ENCODE results near the gene TCF3.
"Not testable (repeated sequence)": the region's sequence is repeated elsewhere in the genome, so short reads cannot be mapped to it uniquely, and the experiment has no call there.

TCF3 gene

DNA sequence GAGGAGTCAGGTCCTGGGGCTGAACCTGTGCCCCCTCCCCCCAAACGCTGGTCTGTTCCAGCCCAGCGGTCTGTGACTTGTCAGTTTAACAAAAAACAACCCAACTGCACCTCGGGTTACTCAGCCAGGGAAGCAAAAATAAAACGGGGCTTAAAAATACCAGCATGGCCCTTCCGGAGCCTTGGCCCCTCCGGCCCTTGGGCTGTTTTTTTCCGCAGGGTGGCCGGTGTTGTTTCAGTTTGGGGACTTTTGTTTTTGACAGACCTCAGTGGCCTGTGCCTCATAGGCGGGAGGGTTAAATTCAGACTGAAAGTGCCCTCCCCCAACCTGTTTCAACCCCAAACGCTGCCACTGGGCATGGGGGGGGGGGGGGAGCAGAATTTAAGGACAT, 4.0 kb downstream of the TCF3 start:
- Histone ChIP-seq H3K36me3 (ENCODE audit: control insufficient read depth, low read depth, low read length) (peaks cover 59% of the 10 kb centered on the region), H3K4me3 (ENCODE audit: low read length) (no peak overlapping the region), H3K9ac (ENCODE audit: low read length) (no peak overlapping the region), H3K9me3 (ENCODE audit: control insufficient read depth, low read depth, low read length) (no peaks in the 10 kb centered on the region), H3K27me3 (ENCODE audit: control insufficient read depth, insufficient read depth, low read length) (no peaks in the 10 kb centered on the region), H3K27ac (ENCODE audit: low read length) (no peak overlapping the region), H3K4me1 (ENCODE audit: control insufficient read depth, low read depth, low read length) (peaks cover 4% of the 10 kb centered on the region)

DNA sequence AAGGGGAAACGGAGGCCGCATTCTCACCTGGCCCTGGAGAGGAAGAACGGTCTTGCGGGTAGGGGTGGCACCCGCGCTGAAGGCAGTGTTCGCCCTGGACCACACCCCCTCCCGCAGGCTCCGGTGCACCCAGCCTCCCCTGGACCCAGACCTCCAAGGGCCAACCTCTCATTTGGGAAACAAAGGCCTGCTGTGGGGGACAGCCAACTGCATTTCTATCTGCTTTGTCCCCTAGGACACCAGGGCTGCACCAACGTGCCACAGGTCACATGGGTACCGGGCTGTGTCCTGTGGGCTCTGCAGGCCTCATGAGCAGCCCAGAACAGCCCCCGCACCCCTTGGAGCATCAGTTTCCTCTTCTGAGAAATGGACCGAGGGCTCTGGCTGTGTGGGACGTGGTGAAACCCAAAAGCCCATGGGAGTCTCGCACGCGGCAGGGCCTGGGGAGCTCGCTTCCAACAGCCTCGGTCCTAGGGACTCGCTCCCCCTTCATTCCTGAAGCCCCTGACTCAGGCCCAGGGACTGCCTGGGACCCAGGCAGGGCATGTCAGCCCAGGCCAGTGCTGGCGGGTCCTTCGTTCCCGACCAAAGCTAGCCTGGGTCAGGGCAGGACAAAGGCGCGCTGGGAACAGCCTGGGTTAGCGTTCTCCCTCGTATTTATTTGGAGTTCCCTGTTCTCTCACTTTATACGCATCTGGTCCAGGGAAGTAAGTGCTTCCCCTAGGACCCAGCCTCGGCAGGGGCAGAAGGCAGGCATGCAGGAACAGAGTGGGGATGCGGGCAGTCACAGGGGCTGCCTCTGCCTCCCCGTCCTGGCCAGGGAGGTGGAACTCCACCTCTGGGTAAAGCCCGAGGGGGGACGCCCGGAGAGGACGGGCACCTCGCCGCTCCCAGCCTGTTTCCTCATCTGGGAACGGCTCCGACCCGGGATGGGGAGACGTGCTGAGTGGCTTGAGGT, 4.6 kb downstream of the TCF3 start:
- H3K4me3 ChIP-seq (ENCODE audit: low read length), result no peak overlapping the region
- peaks cover 4% of the 10 kb centered on the region for H3K4me1 ChIP-seq (ENCODE audit: control insufficient read depth, low read depth, low read length)
- peaks cover 61% of the 10 kb centered on the region for H3K36me3 ChIP-seq (ENCODE audit: control insufficient read depth, low read depth, low read length)
- H3K27me3 ChIP-seq (ENCODE audit: control insufficient read depth, insufficient read depth, low read length), result no peaks in the 10 kb centered on the region
- no peaks in the 10 kb centered on the region for H3K9me3 ChIP-seq (ENCODE audit: control insufficient read depth, low read depth, low read length)
- H3K27ac ChIP-seq (ENCODE audit: low read length), result no peak overlapping the region
- H3K9ac ChIP-seq (ENCODE audit: low read length), result no peak overlapping the region

- H3K4me3 ChIP-seq (ENCODE audit: low read length), result no peak overlapping the region
- no peak overlapping the region for H3K9ac ChIP-seq (ENCODE audit: low read length)
These were observed 5.6 kb downstream of the TCF3 start for GRCh38 chr19:1646659-1647453.

GRCh38 chr19:1646149-1646548, 6.3 kb downstream of the TCF3 start:
- H3K4me3 ChIP-seq (ENCODE audit: low read length), result no peak overlapping the region
- H3K36me3 ChIP-seq (ENCODE audit: control insufficient read depth, low read depth, low read length), result peaks cover 78% of the 10 kb centered on the region
- H3K27ac ChIP-seq (ENCODE audit: low read length), result no peak overlapping the region
- H3K4me1 ChIP-seq (ENCODE audit: control insufficient read depth, low read depth, low read length), result peaks cover 4% of the 10 kb centered on the region
- no peaks in the 10 kb centered on the region for H3K9me3 ChIP-seq (ENCODE audit: control insufficient read depth, low read depth, low read length)
- H3K9ac ChIP-seq (ENCODE audit: low read length), result no peak overlapping the region
- H3K27me3 ChIP-seq (ENCODE audit: control insufficient read depth, insufficient read depth, low read length), result no peaks in the 10 kb centered on the region

More at GRCh38 chr19:1646659-1647453, 5.6 kb downstream of the TCF3 start:
- H3K36me3 ChIP-seq (ENCODE audit: control insufficient read depth, low read depth, low read length), result peaks cover 70% of the 10 kb centered on the region
- H3K9me3 ChIP-seq (ENCODE audit: control insufficient read depth, low read depth, low read length), result no peaks in the 10 kb centered on the region
- peaks cover 4% of the 10 kb centered on the region for H3K4me1 ChIP-seq (ENCODE audit: control insufficient read depth, low read depth, low read length)
- no peaks in the 10 kb centered on the region for H3K27me3 ChIP-seq (ENCODE audit: control insufficient read depth, insufficient read depth, low read length)
- no peak overlapping the region for H3K27ac ChIP-seq (ENCODE audit: low read length)

GRCh38 chr19:1645299-1645698, 7.1 kb downstream of the TCF3 start:
- Histone ChIP-seq H3K4me1 (ENCODE audit: control insufficient read depth, low read depth, low read length) (peaks cover 3% of the 10 kb centered on the region), H3K36me3 (ENCODE audit: control insufficient read depth, low read depth, low read length) (peaks cover 81% of the 10 kb centered on the region), H3K9ac (ENCODE audit: low read length) (no peak overlapping the region), H3K27me3 (ENCODE audit: control insufficient read depth, insufficient read depth, low read length) (no peaks in the 10 kb centered on the region), H3K4me3 (ENCODE audit: low read length) (no peak overlapping the region), H3K27ac (ENCODE audit: low read length) (no peak overlapping the region), H3K9me3 (ENCODE audit: control insufficient read depth, low read depth, low read length) (no peaks in the 10 kb centered on the region)

- Histone ChIP-seq H3K9ac (ENCODE audit: low read length) (no peak overlapping the region), H3K27me3 (ENCODE audit: control insufficient read depth, insufficient read depth, low read length) (no peaks in the 10 kb centered on the region), H3K36me3 (ENCODE audit: control insufficient read depth, low read depth, low read length) (peaks cover 76% of the 10 kb centered on the region), H3K4me1 (ENCODE audit: control insufficient read depth, low read depth, low read length) (no peaks in the 10 kb centered on the region), H3K9me3 (ENCODE audit: control insufficient read depth, low read depth, low read length) (no peaks in the 10 kb centered on the region), H3K4me3 (ENCODE audit: low read length) (no peak overlapping the region), H3K27ac (ENCODE audit: low read length) (no peak overlapping the region)
These were observed 8.3 kb downstream of the TCF3 start for GRCh38 chr19:1644070-1644469.

- H3K9ac ChIP-seq (ENCODE audit: low read length); H3K27ac ChIP-seq (ENCODE audit: low read length); H3K9me3 ChIP-seq (ENCODE audit: control insufficient read depth, low read depth, low read length); H3K4me1 ChIP-seq (ENCODE audit: control insufficient read depth, low read depth, low read length); H3K4me3 ChIP-seq (ENCODE audit: low read length); H3K27me3 ChIP-seq (ENCODE audit: control insufficient read depth, insufficient read depth, low read length): not testable (repeated sequence)
- peaks cover 63% of the 10 kb centered on the region for H3K36me3 ChIP-seq (ENCODE audit: control insufficient read depth, low read depth, low read length)
These were observed 11.4 kb downstream of the TCF3 start for GRCh38 chr19:1640893-1641448.

DNA sequence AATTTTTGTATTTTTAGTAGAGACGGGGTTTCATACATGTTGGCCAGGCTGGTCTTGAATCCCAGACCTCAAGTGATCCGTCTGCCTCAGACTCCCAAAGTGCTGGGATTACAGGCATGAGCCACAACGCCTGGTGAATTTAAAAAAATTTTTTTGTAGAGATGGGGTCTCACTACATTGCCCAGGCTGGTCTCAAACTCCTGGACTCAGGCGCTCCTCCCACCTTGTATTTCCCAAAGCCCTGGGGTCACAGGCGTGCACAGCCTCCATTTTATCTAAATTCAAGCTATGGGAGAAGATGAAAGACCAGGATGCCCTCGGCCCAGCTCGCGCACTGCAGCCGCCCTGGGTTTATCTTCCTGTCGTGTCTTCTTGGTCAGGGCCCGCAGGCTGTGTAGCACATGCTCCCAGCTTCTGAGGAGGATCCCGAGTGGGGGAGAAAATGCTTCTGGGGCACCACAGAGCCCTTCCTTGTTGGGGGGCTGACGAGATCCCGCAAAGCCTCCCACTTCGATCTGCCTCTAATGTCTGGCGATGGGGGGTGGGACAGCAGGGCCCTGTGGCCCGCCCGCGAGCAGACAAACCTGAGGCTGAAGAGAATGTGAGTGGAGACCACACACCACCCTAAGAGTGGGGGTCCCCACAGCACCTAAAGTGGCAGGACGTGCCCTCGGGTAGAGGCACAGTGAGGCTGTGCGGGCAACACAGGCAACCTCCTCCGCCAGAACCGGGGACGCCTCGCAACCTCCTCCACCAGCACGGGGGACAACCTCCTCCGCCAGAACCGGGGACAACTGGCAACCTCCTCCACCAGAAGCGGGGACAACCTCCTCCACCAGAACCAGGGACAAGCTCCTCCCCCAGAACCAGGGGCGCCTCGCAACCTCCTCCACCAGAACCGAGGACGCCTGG, 15.8 kb downstream of the TCF3 start:
- Histone ChIP-seq H3K27ac (ENCODE audit: low read length) (no peak overlapping the region), H3K4me3 (ENCODE audit: low read length) (no peak overlapping the region), H3K36me3 (ENCODE audit: control insufficient read depth, low read depth, low read length) (peaks cover 53% of the 10 kb centered on the region), H3K4me1 (ENCODE audit: control insufficient read depth, low read depth, low read length) (no peaks in the 10 kb centered on the region), H3K9me3 (ENCODE audit: control insufficient read depth, low read depth, low read length) (no peaks in the 10 kb centered on the region), H3K9ac (ENCODE audit: low read length) (no peak overlapping the region), H3K27me3 (ENCODE audit: control insufficient read depth, insufficient read depth, low read length) (no peaks in the 10 kb centered on the region)

DNA sequence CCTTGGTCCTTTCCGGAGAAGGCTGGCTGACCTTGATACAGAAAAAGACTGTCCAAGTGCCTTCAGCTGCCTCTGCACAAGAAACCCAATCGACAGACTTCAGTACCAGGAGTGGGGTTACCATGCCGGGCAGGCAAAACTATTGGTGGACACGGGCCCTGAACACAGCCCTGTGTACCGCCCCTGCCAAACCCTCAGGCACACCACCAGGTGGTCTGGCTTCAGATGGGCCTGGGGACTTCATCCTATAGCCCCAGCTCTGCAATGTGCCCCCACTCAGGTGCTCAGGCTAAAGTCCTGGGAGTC, 17.5 kb downstream of the TCF3 start:
- no peaks in the 10 kb centered on the region for H3K4me1 ChIP-seq (ENCODE audit: control insufficient read depth, low read depth, low read length)
- H3K9me3 ChIP-seq (ENCODE audit: control insufficient read depth, low read depth, low read length), result no peaks in the 10 kb centered on the region
- peaks cover 51% of the 10 kb centered on the region for H3K36me3 ChIP-seq (ENCODE audit: control insufficient read depth, low read depth, low read length)
- H3K27ac ChIP-seq (ENCODE audit: low read length), result no peak overlapping the region
- H3K27me3 ChIP-seq (ENCODE audit: control insufficient read depth, insufficient read depth, low read length), result no peaks in the 10 kb centered on the region
- no peak overlapping the region for H3K9ac ChIP-seq (ENCODE audit: low read length)
- H3K4me3 ChIP-seq (ENCODE audit: low read length), result no peak overlapping the region

DNA sequence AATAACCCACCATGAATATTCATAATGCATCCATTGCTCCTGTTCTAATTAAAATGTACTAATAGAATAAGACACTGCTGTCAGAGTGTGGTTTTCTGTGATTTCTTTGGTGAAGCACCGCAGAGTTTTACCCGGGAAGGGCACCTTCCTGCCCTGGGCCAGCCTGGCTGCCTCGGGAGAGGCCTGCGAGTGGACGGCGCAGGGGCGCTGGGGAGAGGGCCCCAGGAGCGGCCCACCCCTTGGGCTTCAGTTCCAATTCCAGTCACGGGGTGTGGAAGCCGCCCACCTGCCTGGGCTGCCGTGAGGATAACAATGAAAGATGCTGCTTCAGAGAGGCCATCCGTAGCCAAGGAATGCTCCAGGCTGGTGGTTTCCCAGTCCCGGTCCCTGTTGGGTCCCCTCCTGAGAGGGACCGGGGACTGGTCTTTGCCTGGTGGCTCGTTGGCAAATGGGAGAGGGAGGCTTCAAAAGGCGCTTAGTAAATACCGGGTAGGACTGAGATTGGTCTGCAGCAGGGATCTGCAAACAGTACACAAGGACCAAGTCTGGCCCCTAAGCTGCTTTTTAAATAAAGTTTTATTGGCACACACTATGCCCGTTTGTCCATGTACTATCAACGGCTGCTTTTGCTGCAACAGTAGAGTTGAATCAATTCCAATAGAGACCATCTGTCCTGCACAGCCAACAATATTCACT, 18.0 kb downstream of the TCF3 start:
- Histone ChIP-seq H3K36me3 (ENCODE audit: control insufficient read depth, low read depth, low read length) (peaks cover 50% of the 10 kb centered on the region), H3K4me3 (ENCODE audit: low read length) (no peak overlapping the region), H3K9me3 (ENCODE audit: control insufficient read depth, low read depth, low read length) (no peaks in the 10 kb centered on the region), H3K27me3 (ENCODE audit: control insufficient read depth, insufficient read depth, low read length) (no peaks in the 10 kb centered on the region), H3K4me1 (ENCODE audit: control insufficient read depth, low read depth, low read length) (no peaks in the 10 kb centered on the region), H3K9ac (ENCODE audit: low read length) (no peak overlapping the region), H3K27ac (ENCODE audit: low read length) (no peak overlapping the region)
